COR-L47 (cell line): ENCODE data around the gene GABRR2.

Experiments used
- DNase-seq: peaks from one replicate; lab custom pipeline; 2025; lab: John Stamatoyannopoulos, UW

The GABRR2 gene

GRCh38 chr6:89208551-89208950 lies 106.5 kb downstream of the GABRR2 start:
- DNase-seq: no peak
